Measurements from ENCODE around the gene ATF2.

DNA sequence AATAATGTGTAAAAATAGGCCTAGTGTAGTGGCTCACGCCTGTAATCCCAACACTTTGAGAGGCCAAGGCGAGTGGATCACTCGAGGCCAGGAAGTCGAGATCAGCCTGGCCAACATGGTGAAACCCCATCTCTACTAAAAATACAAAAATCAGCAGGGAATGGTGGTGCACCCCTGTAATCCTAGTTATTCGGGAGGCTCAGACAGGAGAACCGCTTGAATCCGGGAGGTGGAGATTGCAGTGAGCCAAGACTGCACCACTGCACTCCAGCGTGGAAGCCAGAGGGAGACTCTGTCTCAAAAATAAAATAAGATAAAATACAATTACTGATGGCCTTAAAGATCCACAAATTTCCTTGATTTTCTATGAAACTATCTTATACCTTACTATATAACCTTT is 3.8 kb downstream of the ATF2 start:
- TF ChIP-seq, protein P1, sequence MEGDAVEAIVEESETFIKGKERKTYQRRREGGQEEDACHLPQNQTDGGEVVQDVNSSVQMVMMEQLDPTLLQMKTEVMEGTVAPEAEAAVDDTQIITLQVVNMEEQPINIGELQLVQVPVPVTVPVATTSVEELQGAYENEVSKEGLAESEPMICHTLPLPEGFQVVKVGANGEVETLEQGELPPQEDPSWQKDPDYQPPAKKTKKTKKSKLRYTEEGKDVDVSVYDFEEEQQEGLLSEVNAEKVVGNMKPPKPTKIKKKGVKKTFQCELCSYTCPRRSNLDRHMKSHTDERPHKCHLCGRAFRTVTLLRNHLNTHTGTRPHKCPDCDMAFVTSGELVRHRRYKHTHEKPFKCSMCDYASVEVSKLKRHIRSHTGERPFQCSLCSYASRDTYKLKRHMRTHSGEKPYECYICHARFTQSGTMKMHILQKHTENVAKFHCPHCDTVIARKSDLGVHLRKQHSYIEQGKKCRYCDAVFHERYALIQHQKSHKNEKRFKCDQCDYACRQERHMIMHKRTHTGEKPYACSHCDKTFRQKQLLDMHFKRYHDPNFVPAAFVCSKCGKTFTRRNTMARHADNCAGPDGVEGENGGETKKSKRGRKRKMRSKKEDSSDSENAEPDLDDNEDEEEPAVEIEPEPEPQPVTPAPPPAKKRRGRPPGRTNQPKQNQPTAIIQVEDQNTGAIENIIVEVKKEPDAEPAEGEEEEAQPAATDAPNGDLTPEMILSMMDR (IDR thresholded peaks at IDR 0.05) = no peak
- no peak for TF ChIP-seq POLR2AphosphoS5 (IDR thresholded peaks at IDR 0.05)
- TF ChIP-seq POLR2A (IDR thresholded peaks at IDR 0.05) = no peak

Data from upper lobe of left lung (tissue), 4 donors.